Measurements from ENCODE around the gene POLE2.
"Not testable (repeated sequence)": the region's sequence is repeated elsewhere in the genome, so short reads cannot be mapped to it uniquely, and the experiment has no call there.

Gene POLE2, protein sequence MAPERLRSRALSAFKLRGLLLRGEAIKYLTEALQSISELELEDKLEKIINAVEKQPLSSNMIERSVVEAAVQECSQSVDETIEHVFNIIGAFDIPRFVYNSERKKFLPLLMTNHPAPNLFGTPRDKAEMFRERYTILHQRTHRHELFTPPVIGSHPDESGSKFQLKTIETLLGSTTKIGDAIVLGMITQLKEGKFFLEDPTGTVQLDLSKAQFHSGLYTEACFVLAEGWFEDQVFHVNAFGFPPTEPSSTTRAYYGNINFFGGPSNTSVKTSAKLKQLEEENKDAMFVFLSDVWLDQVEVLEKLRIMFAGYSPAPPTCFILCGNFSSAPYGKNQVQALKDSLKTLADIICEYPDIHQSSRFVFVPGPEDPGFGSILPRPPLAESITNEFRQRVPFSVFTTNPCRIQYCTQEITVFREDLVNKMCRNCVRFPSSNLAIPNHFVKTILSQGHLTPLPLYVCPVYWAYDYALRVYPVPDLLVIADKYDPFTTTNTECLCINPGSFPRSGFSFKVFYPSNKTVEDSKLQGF

DNA sequence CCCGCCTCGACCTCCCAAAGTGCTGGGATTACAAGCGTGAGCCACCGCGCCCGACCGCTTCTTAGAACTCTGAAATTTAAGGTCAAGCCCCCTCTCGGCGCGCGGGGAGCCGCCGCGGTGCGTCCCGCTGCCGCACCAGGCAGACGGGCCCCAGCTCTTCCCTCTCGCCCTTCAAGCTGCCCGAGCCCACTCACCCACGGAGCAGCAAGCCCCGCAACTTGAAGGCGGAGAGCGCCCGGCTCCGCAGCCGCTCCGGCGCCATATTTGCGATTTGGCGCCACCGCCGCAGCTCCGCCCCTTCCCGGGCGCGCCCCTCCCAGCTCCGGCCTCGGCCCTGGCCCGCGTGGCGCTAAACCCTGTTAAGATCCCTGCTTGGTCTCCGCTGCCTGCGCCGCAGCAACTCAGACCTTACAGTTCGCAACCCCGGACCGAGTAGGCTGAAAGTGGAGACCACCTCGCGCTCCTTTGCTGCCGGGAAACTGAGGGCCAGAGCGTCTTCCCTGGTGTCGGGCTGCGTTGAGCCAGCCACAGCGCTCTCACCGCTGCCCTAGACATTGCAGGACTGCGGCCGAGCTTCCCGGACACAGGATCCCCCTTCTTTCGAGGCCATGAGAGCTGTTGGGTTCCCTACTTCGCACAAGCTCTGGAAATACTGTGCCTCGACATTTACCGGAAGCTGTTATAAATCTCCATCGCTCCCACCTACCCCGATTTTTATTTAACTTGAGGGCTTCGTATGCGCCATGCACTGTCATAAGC lies at the start of gene POLE2:
POLE2 (minus strand) TSS at position 273 of the 759 bp plus-strand sequence; CDS start at position 262, 11 bp downstream.
- DNase-seq = peak; percentile 82

DNA sequence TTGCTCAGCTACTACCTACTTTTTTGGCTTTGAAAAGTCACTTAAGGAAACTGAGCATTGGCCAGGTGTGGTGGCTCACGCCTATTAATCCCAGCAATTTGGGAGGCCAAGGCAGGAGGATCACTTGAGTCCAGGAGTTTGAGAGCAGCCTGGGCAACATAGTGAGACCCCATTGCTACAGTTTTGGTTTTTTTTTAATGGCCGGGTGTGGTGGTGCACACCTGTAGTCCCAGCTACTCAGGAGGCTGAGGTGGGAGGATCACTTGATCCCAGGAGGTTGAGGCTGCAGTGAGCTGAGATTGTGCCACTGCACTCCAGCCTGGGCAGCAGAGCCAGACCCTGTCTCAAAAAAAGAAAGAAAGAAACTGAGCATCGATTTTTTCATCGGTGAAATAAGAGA lies 47.7 kb upstream of the POLE2 start:
- not testable (repeated sequence) for DNase-seq

DNA sequence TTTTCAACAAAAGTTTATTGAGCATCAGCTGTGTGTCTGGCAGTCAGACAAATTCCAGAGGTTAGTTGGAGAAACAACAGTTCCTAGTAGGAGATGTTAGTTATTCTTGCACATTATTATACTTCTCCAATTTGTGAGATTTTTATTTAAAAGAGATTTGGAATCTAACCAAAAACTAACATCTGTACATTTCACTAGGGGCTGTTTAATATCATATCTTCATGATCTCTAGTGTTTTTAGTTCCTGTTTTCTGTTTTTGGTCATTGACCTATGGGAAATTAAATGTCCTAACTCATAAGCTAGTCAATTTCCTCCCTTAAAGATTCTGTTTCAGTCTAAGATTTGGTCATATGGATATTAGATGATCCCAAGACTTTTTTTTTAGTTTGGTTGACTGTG lies 45.8 kb upstream of the POLE2 start:
- DNase-seq = no peak

DNA sequence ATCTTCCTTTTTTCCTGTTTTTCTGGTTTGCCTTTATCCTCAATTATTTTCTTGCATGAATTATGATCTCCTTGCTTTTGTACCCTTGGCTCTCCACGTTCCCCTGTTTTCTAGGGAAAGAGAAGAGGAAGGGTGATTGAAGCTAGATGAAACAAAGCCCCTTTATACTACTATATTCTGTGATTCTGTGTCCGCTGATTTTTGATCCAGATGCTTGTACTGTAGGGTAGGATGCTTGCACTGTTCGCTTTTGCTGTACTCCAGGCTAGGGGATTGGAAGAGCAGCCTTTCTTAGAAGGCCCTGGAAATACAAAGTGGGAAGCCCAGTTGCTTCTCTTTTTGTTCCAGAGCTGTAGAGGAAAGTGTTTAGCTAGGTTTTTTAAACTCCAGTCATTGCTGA lies 44.9 kb upstream of the POLE2 start:
- no peak for DNase-seq

DNA sequence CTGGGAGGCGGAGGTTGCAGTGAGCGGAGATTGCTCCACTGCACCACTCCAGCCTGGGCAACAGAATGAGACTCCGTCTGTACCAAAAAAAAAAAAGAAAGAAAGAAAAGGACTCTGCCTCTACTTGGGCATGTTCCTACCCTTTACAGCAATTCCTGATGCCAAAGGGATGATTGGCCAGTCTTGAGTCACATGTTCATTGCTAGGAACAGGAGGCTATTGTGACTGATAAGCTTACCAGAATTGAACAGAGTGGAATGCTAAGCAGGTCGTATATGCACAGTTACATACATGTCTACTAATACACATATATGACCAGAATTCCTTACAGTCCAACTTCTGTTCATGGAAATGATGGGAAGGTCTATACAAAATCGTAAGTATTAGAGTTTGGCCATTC lies 39.2 kb upstream of the POLE2 start:
- no peak for DNase-seq

DNA sequence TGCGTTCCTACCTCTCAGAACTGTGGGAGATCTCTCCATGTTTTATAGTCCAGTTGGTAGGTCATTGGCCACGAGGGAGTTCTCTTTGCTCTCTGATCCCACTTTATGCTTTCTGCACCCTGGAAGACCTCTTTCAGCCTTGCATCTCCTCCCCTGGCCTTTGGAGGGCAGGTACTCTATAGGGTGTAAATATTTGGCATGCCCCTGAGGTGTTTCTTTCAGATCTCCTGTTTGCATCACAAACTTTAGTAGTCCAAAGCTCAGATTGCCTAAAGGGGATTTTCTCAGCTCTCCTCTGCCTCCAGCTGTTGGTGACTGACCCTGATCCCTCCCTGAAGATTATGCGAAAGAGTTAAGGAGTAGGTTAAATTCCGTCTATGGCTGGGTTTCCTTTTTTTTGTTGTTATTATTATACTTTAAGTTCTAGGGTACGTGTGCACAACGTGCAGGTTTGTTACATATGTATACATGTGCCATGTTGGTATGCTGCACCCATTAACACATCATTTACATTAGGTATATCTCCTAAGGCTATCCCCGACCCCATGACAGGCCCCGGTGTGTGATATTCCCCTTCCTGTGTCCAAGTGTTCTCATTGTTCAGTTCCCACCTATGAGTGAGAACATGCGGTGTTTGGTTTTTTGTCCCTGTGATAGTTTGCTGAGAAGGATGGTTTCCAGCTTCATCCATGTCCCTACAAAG lies 33.9 kb upstream of the POLE2 start:
- DNase-seq = not testable (repeated sequence)

DNA sequence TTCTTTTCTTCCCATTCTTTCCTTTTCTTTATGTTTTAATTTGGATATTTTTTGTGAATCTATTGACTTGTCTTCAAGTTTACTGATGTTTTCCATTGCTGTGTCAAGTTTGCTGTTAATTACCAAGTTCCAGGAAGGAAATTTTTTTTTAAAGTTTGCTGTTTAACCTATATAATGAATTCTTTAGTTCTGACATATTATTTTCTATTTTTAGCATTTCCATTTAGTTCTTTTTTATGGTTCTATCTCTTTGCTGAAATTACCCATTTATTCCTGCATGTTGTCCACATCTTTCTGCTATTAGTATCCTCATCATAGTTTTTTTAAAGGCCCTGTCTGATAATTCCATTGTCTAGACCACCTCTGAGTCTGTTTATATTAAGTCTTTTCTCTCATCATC lies 32.7 kb upstream of the POLE2 start:
- no peak for DNase-seq

DNA sequence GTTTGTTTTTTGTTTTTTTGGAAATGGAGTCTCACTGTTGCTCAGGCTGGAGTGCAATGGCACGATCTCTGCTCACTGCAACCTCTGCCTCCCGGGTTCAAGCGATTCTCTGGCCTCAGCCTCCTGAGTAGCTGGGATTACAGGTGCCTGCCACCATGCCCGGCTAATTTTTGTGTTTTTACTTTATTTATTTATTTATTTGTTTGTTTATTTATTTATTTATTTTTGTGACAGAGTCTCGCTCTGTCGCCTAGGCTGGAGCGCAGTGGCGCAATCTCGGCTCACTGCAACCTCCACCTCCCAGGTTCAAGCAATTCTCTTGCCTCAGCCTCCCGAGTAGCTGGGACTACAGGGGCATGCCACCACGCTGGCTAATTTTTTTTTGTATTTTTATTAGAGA lies 23.0 kb upstream of the POLE2 start:
- not testable (repeated sequence) for DNase-seq

DNA sequence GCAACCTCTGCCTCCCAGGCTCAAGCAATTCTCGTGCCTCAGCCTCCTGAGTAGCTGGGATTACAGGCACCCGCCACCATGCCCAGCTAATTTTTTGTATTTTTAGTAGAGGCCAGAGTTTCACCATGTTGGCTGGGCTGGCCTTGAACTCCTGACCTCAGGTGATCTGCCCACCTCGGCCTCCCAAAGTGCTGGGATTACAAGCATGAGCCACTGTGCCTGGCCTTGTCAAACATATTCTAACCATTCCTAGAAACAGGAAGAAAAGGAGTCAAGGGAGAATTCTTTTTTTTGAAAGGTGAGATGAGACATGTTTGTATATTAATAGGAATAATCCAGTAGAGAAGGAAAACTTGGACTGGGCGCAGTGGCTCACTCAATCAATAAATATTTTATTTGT lies 16.5 kb upstream of the POLE2 start:
- not testable (repeated sequence) for DNase-seq

DNA sequence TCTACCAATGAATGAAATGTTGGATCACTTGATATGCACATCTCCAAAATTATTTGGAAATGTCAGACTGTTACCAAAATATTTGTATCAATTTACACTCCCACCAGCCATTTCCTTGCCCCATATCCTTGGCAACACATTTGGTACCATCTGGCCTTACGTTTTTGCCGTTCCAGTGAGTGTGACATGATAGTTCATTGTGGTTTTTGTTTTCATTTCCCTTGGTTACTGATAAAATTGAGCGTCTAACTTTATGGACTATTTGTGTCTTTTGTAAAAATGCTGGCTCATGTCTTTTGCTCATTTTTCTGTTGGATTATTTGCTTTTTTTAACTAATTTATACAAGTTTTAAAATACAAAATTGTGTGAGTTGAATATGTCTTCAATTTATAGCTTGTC lies 16.0 kb upstream of the POLE2 start:
- no peak for DNase-seq

DNA sequence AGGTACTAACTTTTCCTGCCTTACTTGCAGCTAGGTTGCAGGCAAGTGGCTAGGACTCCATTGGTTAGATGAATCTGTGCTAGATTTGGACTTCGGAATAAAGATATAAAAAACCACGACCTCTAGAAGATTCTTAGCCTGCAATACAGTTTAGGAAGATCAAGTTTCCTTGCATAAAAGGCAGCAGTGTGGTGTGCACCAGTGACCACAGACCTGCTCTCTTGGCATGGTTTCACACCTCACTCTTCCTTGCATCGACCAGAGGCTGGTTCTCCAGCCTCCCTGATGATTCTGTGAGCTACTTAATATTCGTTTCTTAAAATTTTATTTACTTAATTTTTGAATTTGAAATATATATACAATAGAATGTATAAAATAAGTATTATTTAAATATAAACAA lies 14.7 kb upstream of the POLE2 start:
- DNase-seq = no peak

DNA sequence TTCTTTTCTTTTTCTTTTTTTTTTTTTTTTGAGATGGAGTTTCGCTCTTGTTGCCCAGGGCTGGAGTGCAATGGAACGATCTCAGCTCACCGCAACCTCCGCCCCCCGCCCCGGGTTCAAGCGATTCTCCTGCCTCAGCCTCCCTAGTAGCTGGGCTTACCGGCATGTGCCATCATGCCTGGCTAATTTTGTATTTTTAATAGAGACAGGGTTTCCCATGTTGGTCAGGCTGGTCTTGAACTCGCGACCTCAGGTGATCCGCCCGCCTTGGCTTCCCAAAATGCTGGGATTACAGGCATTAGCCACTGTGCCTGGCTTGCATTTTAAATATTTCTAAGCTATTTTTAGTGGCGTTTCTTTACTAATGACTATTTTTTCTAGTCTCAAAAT lies 5.7 kb upstream of the POLE2 start:
- not testable (repeated sequence) for DNase-seq

DNA sequence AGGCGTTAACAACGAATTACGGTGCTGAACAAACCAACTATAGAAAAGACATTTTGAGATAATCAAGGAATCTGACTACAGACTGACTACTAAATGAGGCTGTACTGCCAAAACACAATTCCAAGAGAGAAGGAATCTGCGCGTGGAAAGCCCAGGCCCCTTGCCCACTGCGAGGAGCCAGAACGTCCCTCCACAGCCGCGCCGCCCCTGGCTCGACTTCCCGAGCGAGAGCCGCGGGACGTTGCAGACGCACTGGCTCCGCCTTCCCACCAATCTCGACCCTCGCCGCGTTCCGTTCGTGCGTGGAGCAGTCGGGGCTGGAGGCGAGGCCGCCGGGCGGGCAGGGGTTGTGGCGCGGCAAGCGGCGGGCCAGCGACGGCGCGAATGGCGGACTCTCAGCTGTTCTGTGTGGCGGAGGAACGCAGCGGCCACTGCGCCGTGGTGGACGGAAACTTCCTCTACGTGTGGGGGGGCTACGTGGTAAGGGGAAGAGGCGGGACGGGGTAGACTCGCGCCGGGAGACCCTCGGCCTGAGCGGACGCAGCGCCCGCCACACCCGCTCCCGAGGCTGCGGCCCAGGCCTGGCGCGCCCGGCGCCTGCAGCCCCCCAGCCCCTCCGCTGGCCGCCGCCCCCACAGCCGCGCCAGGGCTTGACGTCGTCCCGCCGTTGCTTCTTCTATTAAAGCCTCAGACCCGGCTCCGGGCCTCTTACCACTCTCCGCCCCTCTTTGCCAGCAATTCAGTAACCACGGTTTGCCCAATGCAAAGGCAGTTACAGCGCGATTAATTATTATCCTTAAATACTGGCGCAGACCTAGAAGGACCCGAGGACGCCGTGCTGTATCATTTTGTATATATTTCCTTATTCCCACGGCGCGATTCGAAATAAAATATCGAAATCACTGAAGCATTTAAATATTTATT lies 5.1 kb upstream of the POLE2 start, which contains the start of gene KLHDC1:
KLHDC1 (plus strand) TSS at position 310 of the 924 bp plus-strand sequence; CDS start at position 385, 75 bp downstream.
- DNase-seq = peak; percentile 73

DNA sequence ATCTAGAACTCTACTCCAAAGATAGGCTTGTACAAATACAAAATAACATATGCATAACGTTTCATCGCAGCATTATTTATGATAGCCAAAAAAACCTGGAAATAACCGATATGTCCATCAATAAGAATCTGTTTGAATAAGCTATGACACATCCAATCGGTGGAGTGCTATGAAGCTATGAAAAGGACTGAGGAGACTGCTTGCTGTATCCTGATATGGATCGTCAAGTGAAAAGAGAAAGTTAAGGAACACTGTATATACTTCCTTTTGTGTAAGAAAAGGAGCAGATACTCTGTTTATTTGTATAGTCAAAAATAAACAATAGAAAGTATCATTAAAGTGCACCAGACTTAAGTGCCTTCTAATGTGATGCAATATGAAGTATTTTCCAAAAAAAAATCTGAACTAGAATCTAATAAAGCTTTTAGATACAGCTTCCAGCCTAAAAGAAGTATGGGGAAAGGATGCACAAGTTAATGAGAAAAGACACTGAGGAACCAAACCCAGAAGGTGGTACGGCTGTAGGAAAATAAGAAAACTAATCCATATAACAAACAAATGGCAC lies 4.3 kb upstream of the POLE2 start:
- no peak for DNase-seq

DNA sequence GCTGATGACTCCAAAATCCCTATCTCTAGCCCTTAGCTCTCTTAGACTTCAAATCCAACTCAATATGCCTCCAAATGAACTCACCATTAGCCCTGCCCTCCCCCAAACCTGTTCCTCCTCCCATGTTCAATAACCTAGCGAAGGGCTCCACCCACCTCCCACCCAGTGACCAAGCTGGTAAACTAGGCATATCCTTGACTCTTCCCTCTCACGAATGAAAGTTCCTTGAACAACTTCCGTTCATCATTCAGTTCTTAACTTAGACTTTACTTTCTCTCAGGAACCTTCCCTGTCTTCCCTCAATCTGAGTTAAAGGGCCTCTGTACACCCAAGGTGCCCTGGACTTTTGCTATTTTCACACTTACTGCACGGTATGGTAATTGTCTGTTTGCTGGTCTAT lies 3.0 kb upstream of the POLE2 start:
- DNase-seq = no peak

DNA sequence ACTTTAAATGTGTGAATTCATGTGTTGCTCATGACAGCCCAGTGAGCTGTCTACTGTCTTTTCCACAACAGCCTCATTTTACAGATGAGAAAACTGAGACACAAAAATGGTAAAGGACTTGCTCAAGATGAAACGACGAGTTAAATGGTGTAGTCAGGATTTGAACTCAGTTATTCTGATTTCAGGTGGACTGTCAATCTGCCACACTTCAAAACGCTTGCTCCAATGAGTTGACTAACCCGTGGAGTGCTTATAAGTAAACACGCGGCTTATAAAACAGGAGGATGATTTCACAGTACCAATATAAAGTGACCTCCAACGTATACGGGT lies 652 bp upstream of the POLE2 start:
- DNase-seq = no peak

DNA sequence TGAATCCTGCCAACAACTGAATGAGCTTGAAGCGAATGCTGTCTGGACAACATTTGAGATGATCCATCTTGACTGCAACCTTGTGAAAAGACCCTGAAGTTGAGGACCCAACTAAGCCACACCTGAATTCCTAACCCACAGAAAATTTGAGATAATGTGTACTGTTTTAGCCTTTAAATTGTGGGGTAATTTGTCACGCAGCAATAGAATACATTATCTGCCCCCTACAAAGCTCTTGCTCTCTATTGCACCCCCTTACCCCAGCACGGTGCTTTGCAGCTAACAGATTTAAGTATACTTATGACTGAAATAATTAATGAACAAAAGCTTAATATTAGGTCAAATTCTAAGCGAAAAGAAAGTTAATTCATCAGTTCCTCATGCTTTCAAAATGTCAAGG lies 1.6 kb downstream of the POLE2 start:
- DNase-seq = no peak

DNA sequence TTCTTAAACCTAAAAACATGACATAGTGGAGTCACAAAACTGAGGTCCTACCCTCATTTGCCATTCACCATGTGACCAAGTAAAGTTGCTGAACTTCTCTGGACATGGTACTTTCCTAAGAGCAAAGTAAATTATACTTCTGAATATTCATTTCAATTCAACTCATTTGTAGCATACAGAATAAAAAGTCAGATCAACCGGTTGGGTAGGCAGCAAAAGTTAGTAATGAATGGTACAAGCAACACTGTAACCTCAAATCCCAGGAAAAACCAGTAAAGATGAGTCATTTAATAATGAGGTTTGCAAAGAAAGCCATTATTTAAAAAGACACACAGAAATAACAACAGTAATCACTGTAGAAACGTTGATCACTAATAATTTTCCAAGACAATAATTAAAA lies 8.7 kb downstream of the POLE2 start:
- no peak for DNase-seq

DNA sequence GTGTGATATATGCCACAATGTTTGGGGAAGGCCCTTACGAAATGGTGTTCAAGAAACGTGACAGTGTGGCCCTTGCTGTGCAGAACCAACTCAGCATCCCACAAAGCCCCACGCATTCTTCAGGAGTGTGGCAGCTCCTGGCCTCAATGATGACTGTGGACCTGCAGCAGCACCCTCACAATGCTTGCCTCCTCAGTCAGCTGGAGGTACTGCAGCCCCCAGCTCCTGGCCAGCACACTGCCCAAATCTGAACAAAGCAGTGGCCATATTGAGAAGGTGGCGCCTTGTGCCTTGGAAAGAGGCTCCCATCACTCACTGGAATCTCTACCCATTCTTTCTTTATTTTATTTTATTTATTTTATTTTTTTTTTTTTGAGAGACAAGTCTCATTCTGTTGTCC lies 10.4 kb downstream of the POLE2 start:
- DNase-seq = no peak

DNA sequence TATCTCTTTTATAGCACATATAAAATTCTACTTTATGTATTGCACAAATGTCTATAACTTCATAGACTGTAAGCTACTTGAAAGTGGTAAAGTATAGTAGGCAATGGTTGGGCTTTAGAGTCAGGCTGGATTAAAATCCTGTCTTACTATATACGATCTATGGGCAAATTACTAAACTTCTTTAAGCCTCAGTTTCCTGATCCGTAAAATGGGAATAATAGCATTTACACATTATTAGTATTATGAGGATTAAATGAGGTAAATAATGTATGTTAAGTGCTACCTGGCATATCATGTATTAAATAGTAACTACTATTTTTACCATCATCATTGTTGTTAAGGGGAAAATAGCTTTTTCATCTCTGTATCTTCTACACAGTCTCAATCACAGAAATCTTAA lies 14.4 kb downstream of the POLE2 start:
- no peak for DNase-seq

DNA sequence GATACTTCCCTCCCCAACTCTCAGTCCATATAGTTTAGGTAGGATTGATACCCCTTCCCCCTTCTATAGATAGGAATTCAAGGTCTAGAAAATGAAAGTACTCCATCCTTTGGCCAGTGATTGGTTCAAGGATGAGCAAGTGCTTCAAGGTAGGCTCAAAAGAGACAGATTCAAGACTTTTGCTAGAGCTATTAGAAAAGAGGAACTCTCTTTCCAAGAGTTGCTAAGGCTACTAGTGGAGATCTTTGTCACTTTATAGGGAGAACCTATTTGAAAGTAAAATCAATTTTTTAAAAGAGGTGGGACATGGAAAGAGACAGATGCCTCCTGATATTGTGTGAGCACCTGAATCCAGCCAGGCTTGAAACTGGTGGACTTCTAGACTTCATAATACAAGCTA lies 17.5 kb downstream of the POLE2 start:
- DNase-seq = no peak
